Stimulated activated CD4-positive, alpha-beta T cell treated with anti-CD3 and anti-CD28 coated beads, Interleukin-15, amount 100 ng/mL, for 48 hours (primary cell): ENCODE data around the gene CCNG2.

ENCODE experiments used
- DNase-seq, 2 donors: peaks; one replicate each; pipeline ENCODE4 v3.0.0-alpha.2; 2020; ENCODE audit warnings: low read depth in 2 of 2

CCNG2 gene

GRCh38 chr4:77201857-77202256 is 44.9 kb downstream of the CCNG2 start:
- no peak for DNase-seq

- no peak for DNase-seq
Observed at GRCh38 chr4:77202491-77202890, 45.5 kb downstream of the CCNG2 start.

GRCh38 chr4:77203380-77204197 is 46.6 kb downstream of the CCNG2 start:
- DNase-seq: peak; percentile 20 to 52

DNA sequence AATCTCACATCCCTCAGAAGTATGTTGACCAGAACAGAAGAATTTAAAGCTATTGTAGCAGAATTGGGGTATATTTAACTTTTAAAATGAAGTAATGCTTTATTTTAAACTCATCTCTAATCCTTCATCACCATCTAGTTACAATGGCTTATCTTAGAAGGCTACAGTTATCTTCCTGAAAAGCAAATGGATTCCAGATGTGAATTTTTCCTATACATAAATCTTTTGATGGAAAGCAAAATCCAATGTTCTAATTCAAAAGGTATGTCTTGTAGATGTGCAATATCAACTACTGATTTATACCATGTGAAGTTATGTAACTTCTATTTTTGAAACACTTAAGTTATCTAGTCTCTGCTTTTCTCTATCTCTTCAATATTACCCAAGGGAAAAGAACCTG is 47.6 kb downstream of the CCNG2 start:
- no peak for DNase-seq

- no peak for DNase-seq
Observed at GRCh38 chr4:77209012-77209411, 52.0 kb downstream of the CCNG2 start.

GRCh38 chr4:77209936-77210335 is 52.9 kb downstream of the CCNG2 start:
- no peak for DNase-seq

DNA sequence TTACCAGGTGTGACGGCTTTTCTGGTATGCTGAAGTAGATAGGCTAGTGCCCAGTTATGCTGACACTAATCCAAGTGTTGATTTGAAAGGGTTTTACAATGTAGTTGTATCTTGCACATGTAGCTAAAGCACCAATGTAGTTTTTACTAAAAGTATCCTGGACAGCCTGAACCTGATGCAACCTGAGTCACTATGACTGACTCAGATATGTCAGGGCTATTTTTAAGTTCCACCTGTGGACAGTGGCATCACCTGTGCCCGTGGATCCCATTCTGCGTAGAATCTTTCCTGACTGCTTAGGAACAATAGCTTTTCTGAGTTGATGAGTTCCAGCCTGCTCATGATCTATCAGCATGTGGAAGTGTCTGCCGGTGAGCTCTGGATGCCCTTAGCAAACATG is 58.1 kb downstream of the CCNG2 start:
- no peak for DNase-seq

DNA sequence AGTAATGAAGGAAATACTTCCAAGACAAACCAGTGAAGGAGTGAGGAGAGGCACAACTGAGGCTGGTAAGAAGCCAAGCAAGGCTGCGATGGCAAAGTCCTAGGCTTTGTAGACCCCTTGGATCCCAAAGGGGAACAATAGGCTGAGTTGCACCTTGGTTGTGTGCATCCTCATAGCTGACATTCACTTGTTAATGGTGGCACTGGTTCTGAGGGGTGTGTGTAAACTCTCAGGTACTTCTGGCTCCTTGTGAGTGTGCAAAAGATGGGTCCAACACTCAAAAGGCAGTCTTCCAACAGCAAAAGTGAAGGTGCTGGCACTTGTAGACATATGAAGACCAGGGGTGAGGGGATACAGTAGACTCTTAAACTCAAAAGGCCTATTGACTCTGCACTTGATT is 60.5 kb downstream of the CCNG2 start:
- no peak for DNase-seq

GRCh38 chr4:77219266-77219665 is 62.3 kb downstream of the CCNG2 start:
- DNase-seq: no peak
